ENCODE measurements around the gene TAF13. TPM values are rescaled to one million over a fixed set of nuclear protein-coding genes. Genes with fewer than 3 reads are reported as not detected.

The TAF13 gene
- total RNA-seq, 1 donor from 2014 or later = 48.4 TPM

DNA sequence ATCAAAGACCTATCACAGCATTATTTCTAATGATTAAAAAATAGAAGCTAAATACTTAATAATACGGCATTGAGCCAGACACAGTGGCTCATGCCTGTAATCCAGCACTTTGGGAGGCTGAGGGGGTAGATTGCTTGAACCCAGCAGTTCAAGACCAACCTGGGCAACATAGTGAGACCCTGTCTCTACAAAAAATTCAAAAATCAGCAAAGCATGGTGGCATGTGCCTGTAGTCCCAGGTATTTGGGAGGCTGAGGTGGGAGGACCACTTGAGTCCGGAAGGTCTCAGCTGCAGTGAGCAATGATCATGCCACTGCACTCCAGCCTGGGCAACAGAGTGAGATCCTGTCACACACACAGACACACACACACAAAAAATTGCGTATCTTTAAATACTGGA lies 10.7 kb downstream of the TAF13 start:
- Histone ChIP-seq H3K4me1 (no peaks in the 10 kb centered on the region), H4K20me1 (ENCODE audit: low read depth) (no peaks in the 10 kb centered on the region), H3F3A (ENCODE audit: low read depth) (no peaks in the 10 kb centered on the region), H3K27me3 (no peaks in the 10 kb centered on the region), H3K9ac (no peak overlapping the region), H3K4me2 (no peak overlapping the region), H3K27ac (no peak overlapping the region), H2AFZ (replicated peaks) (no peak overlapping the region), H3K9me3 (ENCODE audit: low read depth) (no peaks in the 10 kb centered on the region), H3K79me2 (ENCODE audit: low read depth) (peaks cover 18% of the 10 kb centered on the region), H3K36me3 (no peaks in the 10 kb centered on the region), H3K4me3 (no peak overlapping the region)
- Mint-ChIP-seq H3K27ac (no peak overlapping the region), H3K4me1 (no peaks in the 10 kb centered on the region), H3K9me3 (no peaks in the 10 kb centered on the region), H3K36me3 (peaks cover 9% of the 10 kb centered on the region), H3K27me3 (ENCODE audit: insufficient read depth, low read depth) (no peaks in the 10 kb centered on the region), H3K4me3 (no peak overlapping the region)
- no peak for DNase-seq (ENCODE audit: low spot score)
- TF ChIP-seq EZH2phosphoT487 (IDR thresholded peaks at IDR 0.05) (no peak), EZH2 (IDR thresholded peaks at IDR 0.05) (no peak)
- TF ChIP-seq, protein P1, sequence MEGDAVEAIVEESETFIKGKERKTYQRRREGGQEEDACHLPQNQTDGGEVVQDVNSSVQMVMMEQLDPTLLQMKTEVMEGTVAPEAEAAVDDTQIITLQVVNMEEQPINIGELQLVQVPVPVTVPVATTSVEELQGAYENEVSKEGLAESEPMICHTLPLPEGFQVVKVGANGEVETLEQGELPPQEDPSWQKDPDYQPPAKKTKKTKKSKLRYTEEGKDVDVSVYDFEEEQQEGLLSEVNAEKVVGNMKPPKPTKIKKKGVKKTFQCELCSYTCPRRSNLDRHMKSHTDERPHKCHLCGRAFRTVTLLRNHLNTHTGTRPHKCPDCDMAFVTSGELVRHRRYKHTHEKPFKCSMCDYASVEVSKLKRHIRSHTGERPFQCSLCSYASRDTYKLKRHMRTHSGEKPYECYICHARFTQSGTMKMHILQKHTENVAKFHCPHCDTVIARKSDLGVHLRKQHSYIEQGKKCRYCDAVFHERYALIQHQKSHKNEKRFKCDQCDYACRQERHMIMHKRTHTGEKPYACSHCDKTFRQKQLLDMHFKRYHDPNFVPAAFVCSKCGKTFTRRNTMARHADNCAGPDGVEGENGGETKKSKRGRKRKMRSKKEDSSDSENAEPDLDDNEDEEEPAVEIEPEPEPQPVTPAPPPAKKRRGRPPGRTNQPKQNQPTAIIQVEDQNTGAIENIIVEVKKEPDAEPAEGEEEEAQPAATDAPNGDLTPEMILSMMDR (IDR thresholded peaks at IDR 0.05) = no peak

DNA sequence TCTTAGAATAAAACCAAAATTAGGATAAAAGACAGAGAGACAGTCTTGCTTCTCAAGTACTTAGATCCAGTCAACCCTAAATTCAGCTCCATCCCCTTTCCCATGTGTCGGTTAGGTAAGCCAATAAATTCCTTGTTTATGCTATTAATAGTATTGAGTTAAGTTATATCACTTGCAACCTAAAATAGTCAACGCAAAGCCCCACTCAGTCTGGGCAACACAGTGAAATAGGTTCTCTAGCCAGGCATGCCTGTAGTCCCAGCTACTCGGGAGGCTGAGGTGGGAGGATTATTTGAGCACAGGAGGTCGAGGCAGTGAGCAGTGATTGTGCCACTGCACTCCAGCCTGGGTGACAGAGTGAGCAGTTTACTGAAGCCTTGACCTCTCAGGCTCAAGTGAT lies 14.6 kb downstream of the TAF13 start:
- no peak overlapping the region for H3K27ac Mint-ChIP-seq
- H3K27ac ChIP-seq = no peak overlapping the region

DNA sequence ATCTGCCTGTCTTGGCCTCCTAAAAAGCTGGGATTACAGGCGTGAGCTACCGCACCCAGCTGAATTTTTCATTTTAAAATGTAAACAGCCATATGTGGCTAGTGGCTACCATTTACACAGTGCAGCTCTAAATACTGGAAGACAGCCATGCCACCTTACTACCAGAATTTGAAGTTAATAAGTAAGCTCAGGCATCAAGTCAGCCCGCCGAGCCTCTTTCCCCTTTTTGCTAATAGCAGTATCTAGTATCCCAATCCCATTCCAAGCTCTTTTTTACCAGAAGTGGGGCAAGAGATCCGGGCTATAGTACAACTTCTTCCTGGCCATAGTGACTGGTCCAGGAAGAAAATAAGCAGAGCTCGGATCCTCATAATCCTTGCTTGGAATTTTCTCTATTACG lies 15.1 kb downstream of the TAF13 start:
- no peak overlapping the region for H3K27ac ChIP-seq
- H3K9me3 ChIP-seq (ENCODE audit: low read depth) = no peaks in the 10 kb centered on the region
- no peaks in the 10 kb centered on the region for H3K27me3 ChIP-seq
- H3K4me1 ChIP-seq = no peaks in the 10 kb centered on the region
- H3K36me3 ChIP-seq = no peaks in the 10 kb centered on the region
- no peak overlapping the region for H3K27ac Mint-ChIP-seq
- no peaks in the 10 kb centered on the region for H3F3A ChIP-seq (ENCODE audit: low read depth)
- H3K79me2 ChIP-seq (ENCODE audit: low read depth) = no peaks in the 10 kb centered on the region
- no peak overlapping the region for H3K4me3 ChIP-seq
- no peak for DNase-seq (ENCODE audit: low spot score)
- no peaks in the 10 kb centered on the region for H3K4me1 Mint-ChIP-seq
- H2AFZ ChIP-seq (replicated peaks) = no peak overlapping the region
- no peaks in the 10 kb centered on the region for H3K9me3 Mint-ChIP-seq
- no peak overlapping the region for H3K9ac ChIP-seq
- H3K4me3 Mint-ChIP-seq = no peak overlapping the region
- H3K36me3 Mint-ChIP-seq = peaks cover 7% of the 10 kb centered on the region
- H3K27me3 Mint-ChIP-seq (ENCODE audit: insufficient read depth, low read depth) = no peaks in the 10 kb centered on the region
- no peak overlapping the region for H3K4me2 ChIP-seq
- no peaks in the 10 kb centered on the region for H4K20me1 ChIP-seq (ENCODE audit: low read depth)
- TF ChIP-seq, protein P1 (IDR thresholded peaks at IDR 0.05) = no peak
- TF ChIP-seq EZH2phosphoT487 (IDR thresholded peaks at IDR 0.05) = no peak
- TF ChIP-seq EZH2 (IDR thresholded peaks at IDR 0.05) = no peak

More for the DNA sequence above, 14.6 kb downstream of the TAF13 start:
- peaks cover 7% of the 10 kb centered on the region for H3K36me3 Mint-ChIP-seq
- no peak overlapping the region for H2AFZ ChIP-seq (replicated peaks)
- no peaks in the 10 kb centered on the region for H3K36me3 ChIP-seq
- H3K4me3 ChIP-seq = no peak overlapping the region
- H3K27me3 Mint-ChIP-seq (ENCODE audit: insufficient read depth, low read depth) = no peaks in the 10 kb centered on the region
- no peaks in the 10 kb centered on the region for H3K4me1 ChIP-seq
- H3K4me2 ChIP-seq = no peak overlapping the region
- no peak overlapping the region for H3K4me3 Mint-ChIP-seq
- no peak for DNase-seq (ENCODE audit: low spot score)
- no peaks in the 10 kb centered on the region for H3K79me2 ChIP-seq (ENCODE audit: low read depth)
- H3K9ac ChIP-seq = no peak overlapping the region
- no peaks in the 10 kb centered on the region for H3K27me3 ChIP-seq
- no peaks in the 10 kb centered on the region for H3F3A ChIP-seq (ENCODE audit: low read depth)
- TF ChIP-seq EZH2 (IDR thresholded peaks at IDR 0.05) (no peak), EZH2phosphoT487 (IDR thresholded peaks at IDR 0.05) (no peak)
- TF ChIP-seq, protein P1 (IDR thresholded peaks at IDR 0.05) = no peak
- H3K9me3 ChIP-seq (ENCODE audit: low read depth) = no peaks in the 10 kb centered on the region
- no peaks in the 10 kb centered on the region for H4K20me1 ChIP-seq (ENCODE audit: low read depth)
- H3K9me3 Mint-ChIP-seq = no peaks in the 10 kb centered on the region
- no peaks in the 10 kb centered on the region for H3K4me1 Mint-ChIP-seq
